ENCODE data around the gene SS18L1. TPM values are rescaled to one million over a fixed set of nuclear protein-coding genes. Genes with fewer than 3 reads are reported as not detected.
A peak's percentile ranks its signal among the peaks of the same experiment; 100 is the strongest.

SS18L1 gene
- total and polyA plus RNA-seq, 3 donors from 2014 or later, result 16.2 to 69.5 (median 54.6) TPM

GRCh38 chr20:62121776-62122653, 21.6 kb upstream of the SS18L1 start, which contains the start of gene LSM14B:
Gene LSM14B, plus strand, starts transcription at chr20:62122475. Its CDS starts 192 bp downstream, at chr20:62122667.
- intact Hi-C loops (cut with DNase I; ENCODE audit: low total_unique reads), result loop anchor here (5.0 kb wide), 2 partner anchors 55 to 100 kb away; partner anchors contain the start of gene TAF4
- peak; percentile 96 for DNase-seq
- 0% methylated on average over 38 to 74 of the region's 124 CpGs for WGBS, 2 donors
- H3K27me3 ChIP-seq, result no peaks in the 10 kb centered on the region
- no peaks in the 10 kb centered on the region for H3K9me3 ChIP-seq
- peaks cover 15% of the 10 kb centered on the region for H3K4me1 ChIP-seq
- peak within 1 kb of the TSS; percentile 96 to 97 for H3K27ac ChIP-seq
- H3K36me3 ChIP-seq (ENCODE audit: low read depth, missing control alignments), result no peaks in the 10 kb centered on the region
- peak within 1 kb of the TSS; percentile 83 to 90 for H3K4me3 ChIP-seq
- TF ChIP-seq CTCF (IDR thresholded peaks at IDR 0.05), result no peak
- TF ChIP-seq POLR2A (IDR thresholded peaks at IDR 0.05), result no peak

- TF ChIP-seq CTCF (IDR thresholded peaks at IDR 0.05) (no peak), POLR2A (IDR thresholded peaks at IDR 0.05) (no peak)
- no peaks in the 10 kb centered on the region for H3K9me3 ChIP-seq
- H3K27me3 ChIP-seq, result no peaks in the 10 kb centered on the region
- WGBS, 2 donors, result 0% methylated on average over 34 of the region's 77 CpGs; no CpG with 5 or more reads in 1 of the 2 donors
- H3K4me3 ChIP-seq, result peak overlapping the region; percentile 81 to 90
- intact Hi-C loops (cut with DNase I; ENCODE audit: low total_unique reads), result loop anchor here (5.0 kb wide), 2 partner anchors 56 to 101 kb away; partner anchors contain the start of gene TAF4
- DNase-seq, result peak; percentile 56
- peak overlapping the region; percentile 70 to 97 for H3K27ac ChIP-seq
- peaks cover 15% of the 10 kb centered on the region for H3K4me1 ChIP-seq
- H3K36me3 ChIP-seq (ENCODE audit: low read depth, missing control alignments), result no peaks in the 10 kb centered on the region
Measured at GRCh38 chr20:62122654-62123449, 20.7 kb upstream of the SS18L1 start.

DNA sequence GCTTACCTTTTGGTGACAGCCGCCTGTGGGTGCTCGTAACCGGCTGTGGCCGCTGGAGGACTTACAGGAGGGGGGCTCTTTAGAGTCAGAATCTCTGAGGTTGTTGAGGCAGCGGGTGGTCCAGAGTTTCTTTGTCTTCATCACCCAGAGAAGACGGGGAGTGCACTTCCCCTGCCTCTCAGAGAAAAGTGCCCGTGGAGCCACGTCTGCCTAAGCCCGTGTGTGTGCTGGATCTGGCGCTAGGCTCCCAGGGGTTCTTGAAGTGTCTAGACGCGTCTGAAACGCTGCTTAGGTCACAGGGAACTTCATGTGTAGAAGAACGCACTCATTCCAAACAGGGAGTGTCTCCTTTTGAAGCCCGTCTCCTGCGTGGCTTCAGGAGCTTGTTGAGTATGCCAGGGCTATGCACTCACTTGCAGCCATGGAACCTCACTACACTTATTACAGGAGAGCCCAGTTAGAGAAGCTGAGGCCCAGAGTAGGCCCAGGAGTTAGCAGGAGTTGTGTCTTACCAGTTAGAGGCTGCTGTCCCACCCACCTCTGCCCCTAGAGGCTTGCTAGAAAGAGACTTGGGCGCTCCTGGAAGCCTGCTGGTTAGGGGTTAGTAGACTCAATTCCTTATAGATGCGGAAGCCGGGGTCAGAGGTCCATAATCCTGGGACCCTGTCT, 20.0 kb upstream of the SS18L1 start:
- Histone ChIP-seq H3K27ac (peak overlapping the region; percentile 70 to 97), H3K9me3 (no peaks in the 10 kb centered on the region), H3K36me3 (ENCODE audit: low read depth, missing control alignments) (no peaks in the 10 kb centered on the region), H3K4me1 (peaks cover 15% of the 10 kb centered on the region), H3K4me3 (peak overlapping the region; percentile 81 to 90), H3K27me3 (no peaks in the 10 kb centered on the region)
- intact Hi-C loops (cut with DNase I; ENCODE audit: low total_unique reads), result loop anchor here (5.0 kb wide), 2 partner anchors 56 to 101 kb away; partner anchors contain the start of gene TAF4
- no peak for TF ChIP-seq POLR2A (IDR thresholded peaks at IDR 0.05)
- no peak for TF ChIP-seq CTCF (IDR thresholded peaks at IDR 0.05)
- WGBS, 2 donors, result 12 to 19% methylated on average over 12 to 19 of the region's 19 CpGs
- no peak for DNase-seq

DNA sequence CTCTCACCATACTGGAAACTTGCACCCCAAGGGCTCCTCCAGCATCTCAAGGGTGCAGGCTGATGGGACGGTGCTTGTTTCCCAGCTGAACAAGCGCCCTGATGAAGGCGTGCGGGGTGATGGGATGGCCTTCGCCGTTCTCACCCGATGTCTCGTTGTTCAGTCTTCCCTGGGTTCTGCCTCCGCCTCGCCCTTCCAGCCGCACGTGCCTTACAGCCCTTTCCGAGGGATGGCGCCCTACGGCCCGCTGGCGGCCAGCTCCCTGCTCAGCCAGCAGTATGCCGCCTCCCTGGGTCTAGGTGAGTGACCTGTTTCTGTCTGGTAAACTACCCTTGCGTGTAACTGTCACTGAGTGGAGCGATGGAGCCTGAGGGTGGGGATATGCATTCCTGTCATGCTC, 17.4 kb upstream of the SS18L1 start:
- peaks cover 12% of the 10 kb centered on the region for H3K4me1 ChIP-seq
- 91 to 92% methylated on average over 20 of the region's 20 CpGs for WGBS, 2 donors
- no peaks in the 10 kb centered on the region for H3K36me3 ChIP-seq (ENCODE audit: low read depth, missing control alignments)
- no peaks in the 10 kb centered on the region for H3K9me3 ChIP-seq
- no peak overlapping the region for H3K4me3 ChIP-seq
- no peak overlapping the region for H3K27ac ChIP-seq
- H3K27me3 ChIP-seq, result no peaks in the 10 kb centered on the region
- no peak for DNase-seq
- intact Hi-C loops (cut with DNase I; ENCODE audit: low total_unique reads), result no loop called here
- TF ChIP-seq CTCF (IDR thresholded peaks at IDR 0.05), result no peak
- no peak for TF ChIP-seq POLR2A (IDR thresholded peaks at IDR 0.05)

Measured in testis (tissue), 3 donors.